GM12891 (cell line): Measurements from ENCODE around the gene KIF1A.

Experiments
- DNase-seq: peaks from one replicate; pipeline ENCODE4 v3.0.0; 2011; ENCODE audit warnings: low spot score; ENCODE audit not compliant: insufficient read length
- FAIRE-seq: peaks from 2 replicates; lab custom pipeline; 2011; peaks lifted over from hg19 to GRCh38; lab: Jason Lieb, UNC
- PAX5 ChIP-seq: IDR thresholded peaks from 2 replicates; pipeline ENCODE4 v1.6.1; 2011; ENCODE audit warnings: low read length, moderate library complexity, mild to moderate bottlenecking; ENCODE audit not compliant: insufficient read depth, severe bottlenecking
- POLR2A ChIP-seq: IDR thresholded peaks from 2 replicates; pipeline ENCODE4 v1.6.1; 2011; ENCODE audit warnings: low read depth, low read length, control low read depth
- POLR2AphosphoS5 ChIP-seq: IDR thresholded peaks from 2 replicates; pipeline ENCODE4 v1.6.1; 2011; ENCODE audit warnings: low read depth, low read length, control low read depth
- POU2F2 ChIP-seq: IDR thresholded peaks from 2 replicates; pipeline ENCODE4 v1.6.1; 2011; ENCODE audit warnings: low read depth, mild to moderate bottlenecking, control low read depth, low read length, moderate library complexity
- SPI1 ChIP-seq: IDR thresholded peaks from 2 replicates; pipeline ENCODE4 v1.6.1; 2011; ENCODE audit warnings: low read depth, low read length, control low read depth
- TAF1 ChIP-seq: IDR thresholded peaks from 2 replicates; pipeline ENCODE4 v1.6.1; 2011; ENCODE audit warnings: low read depth, low read length, control low read depth

KIF1A gene

GRCh38 chr2:240670950-240671349, 149.1 kb downstream of the KIF1A start:
- TF ChIP-seq POLR2A (no peak), PAX5 (no peak), TAF1 (no peak)
- no peak for FAIRE-seq
- no peak for DNase-seq

GRCh38 chr2:240670402-240670801, 149.6 kb downstream of the KIF1A start:
- no peak for FAIRE-seq
- DNase-seq = no peak

GRCh38 chr2:240664622-240665021, 155.4 kb downstream of the KIF1A start:
- FAIRE-seq = no peak
- DNase-seq = no peak
- no peak for TF ChIP-seq POLR2AphosphoS5
- no peak for TF ChIP-seq POLR2A
- no peak for TF ChIP-seq PAX5

More at GRCh38 chr2:240670402-240670801, 149.6 kb downstream of the KIF1A start:
- TF ChIP-seq TAF1 = no peak
- no peak for TF ChIP-seq PAX5
- no peak for TF ChIP-seq POLR2A
- no peak for TF ChIP-seq POLR2AphosphoS5
- TF ChIP-seq SPI1 = no peak
- no peak for TF ChIP-seq POU2F2
